DMS79 (cell line): ENCODE results near the gene EGR2.

Experiments
- DNase-seq: peaks from one replicate; lab custom pipeline; 2025; lab: John Stamatoyannopoulos, UW

EGR2 gene

DNA sequence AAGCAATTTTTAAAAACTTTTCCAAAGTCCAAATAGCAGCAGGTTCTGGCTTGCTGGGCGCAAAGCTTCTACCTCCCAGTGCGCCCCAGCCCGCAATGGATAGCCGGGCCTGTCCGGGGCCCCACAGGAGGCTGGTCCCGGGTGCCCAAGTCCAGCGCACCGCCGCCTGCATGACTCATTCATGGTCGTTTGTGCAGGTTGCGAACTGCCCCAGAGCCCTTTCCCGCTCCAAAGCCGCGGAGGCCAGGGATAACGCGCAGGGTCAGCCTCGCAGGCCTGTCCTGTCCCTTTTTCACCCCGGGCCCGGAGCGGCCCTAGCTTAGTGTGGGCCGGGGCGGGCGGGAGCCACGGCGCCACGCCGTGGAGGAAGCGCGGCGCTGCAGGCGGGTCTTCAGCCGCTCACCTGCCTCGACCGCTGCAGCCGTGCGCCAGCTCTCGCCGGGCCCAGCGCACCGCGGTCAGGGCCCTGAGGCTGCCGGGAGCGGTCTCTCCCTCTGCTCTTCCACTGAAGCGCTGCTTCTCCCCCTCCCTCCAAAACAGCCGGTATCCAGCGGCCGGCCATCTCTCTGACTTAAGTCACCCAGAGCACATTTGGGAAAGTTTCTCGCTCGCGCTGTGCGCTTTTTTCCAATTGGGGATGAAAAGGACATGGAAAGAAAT is 1.7 kb upstream of the EGR2 start:
- no peak for DNase-seq

- DNase-seq = no peak
Measured at GRCh38 chr10:62817121-62817765, 1.1 kb upstream of the EGR2 start.

DNA sequence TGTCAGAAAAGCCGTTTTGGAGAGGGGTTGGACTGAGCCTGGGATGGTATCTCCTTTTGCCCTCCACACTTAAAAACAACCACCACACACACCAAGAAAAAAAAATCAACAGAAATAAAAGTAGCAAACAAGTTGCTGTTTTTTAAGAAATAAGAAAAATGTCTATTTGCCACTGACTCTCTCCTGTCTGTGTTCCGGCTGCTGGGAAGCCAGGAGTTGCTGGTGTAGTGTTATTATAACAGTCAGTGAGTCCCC is 163 bp downstream of the EGR2 start:
- no peak for DNase-seq

- DNase-seq = no peak
Measured at GRCh38 chr10:62815381-62816075, 638 bp downstream of the EGR2 start.

DNA sequence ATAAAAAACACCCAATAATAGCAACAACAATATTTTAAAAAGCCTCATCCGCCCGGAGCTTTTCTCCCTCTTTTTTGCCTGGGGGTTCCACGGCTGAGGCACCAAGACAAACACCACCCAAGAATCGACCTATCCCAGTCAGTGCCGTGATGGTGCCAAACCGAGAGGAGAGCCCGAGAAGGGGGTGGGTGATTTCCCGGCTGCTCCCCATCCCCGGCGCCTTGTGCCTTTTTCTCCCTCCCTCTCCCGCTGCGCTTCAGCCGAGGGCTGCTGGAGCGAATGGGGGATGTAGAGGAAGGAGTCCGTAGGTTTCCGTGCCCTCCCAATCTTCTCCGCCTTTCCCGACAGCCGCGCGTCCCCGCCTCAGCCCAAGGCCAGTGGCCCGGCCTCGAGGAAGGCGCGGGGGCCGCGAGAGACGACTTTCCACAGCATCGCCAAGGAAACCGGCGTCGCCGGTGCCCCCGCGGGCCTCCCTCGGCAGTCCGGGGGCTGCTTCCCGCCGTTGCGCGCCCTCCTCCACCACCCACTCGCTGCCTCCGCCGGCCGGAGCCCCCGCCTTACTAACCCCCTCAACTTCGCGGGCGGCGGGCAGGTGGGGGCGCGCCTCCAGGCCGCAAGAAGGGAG is 1.3 kb downstream of the EGR2 start:
- no peak for DNase-seq

- DNase-seq = no peak
Measured at GRCh38 chr10:62813981-62814380, 2.2 kb downstream of the EGR2 start.

GRCh38 chr10:62813453-62813852 is 2.7 kb downstream of the EGR2 start:
- DNase-seq = no peak

DNA sequence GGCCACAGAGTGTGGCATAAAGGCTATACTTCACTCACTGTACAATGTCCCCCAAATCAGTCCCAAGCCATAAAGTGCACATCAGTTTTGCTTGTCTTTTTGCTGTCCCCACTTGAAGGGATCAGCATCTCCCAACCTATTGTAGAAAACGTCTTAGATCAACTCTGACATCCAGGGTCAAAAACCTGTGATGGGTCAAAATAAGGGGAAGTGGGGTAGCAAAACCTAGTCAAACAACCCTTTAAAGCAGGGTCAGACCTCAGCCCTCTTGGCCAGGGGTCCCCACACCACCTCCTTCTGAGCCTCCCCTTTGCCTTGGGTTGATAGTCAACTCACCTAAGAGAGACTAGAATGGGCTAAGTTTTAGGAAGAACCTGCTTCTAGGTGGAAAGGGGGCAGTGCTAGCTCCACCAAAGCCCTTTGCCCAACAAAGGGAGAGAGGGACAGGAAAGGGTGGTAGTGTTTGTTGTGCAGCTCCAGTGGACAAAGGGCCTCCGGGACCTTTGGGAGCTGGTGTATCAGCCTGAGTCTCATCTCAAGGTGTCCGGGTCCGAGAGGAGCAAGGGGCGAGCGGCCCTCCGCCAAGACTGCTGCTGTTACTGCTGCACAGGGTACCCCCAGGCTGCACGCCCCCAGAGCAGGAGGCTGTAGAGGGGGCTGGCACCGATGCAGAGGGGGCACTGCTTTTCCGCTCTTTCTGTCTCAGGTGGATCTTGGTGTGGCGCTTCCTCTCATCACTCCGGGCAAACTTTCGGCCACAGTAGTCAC is 3.3 kb downstream of the EGR2 start:
- DNase-seq = no peak

- DNase-seq = no peak
Measured at GRCh38 chr10:62811159-62811875, 4.8 kb downstream of the EGR2 start.

- DNase-seq = no peak
Measured at GRCh38 chr10:62810156-62810902, 5.8 kb downstream of the EGR2 start.

- DNase-seq = no peak
Measured at GRCh38 chr10:62806251-62806650, 9.9 kb downstream of the EGR2 start.

GRCh38 chr10:62805231-62806099 is 10.7 kb downstream of the EGR2 start:
- no peak for DNase-seq

DNA sequence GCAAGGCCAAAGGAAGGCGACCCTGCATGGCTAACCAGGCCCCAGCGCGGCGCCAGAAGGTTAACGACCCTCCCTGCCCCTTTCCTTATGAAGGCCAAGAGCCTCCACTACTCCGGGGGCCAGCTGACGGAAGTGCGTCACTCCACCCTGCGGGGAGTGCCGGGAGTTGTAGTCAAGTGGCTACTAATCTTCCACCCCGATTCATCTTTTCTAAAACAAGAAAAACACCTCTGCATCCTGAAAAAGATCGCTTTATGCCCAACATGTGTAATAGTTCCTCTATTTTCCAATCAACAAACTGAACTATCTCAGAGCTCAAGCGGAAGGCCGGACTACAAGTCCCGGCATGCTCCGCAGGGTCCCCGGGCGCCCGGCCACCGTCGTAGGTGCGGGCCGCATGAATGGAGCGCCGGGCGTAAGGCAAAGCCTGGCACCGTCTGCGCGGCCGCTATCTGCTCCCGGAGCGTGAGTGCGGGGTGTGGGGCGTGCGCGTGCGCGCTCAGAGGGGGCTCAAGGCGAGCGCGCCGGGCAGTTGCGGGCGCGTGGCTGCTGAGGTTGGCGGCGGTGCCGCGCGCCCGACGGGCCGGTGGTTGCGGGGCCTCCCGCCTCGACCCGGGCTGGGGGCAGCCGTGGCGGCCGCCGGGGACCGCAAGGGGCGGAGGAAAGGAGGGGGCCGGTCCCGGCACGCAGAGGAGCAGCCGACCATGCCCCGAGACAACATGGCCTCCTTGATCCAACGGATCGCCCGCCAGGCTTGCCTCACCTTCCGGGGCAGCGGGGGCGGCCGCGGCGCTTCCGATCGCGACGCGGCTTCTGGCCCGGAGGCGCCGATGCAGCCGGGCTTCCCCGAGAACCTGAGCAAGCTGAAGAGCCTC is 11.6 kb downstream of the EGR2 start, which contains the start of gene ADO:
ADO (plus strand) TSS at position 365 of the 875 bp plus-strand sequence; CDS start at position 705, 340 bp downstream.
- peak; percentile 64 for DNase-seq

GRCh38 chr10:62803724-62804355 is 12.3 kb downstream of the EGR2 start:
- no peak for DNase-seq

DNA sequence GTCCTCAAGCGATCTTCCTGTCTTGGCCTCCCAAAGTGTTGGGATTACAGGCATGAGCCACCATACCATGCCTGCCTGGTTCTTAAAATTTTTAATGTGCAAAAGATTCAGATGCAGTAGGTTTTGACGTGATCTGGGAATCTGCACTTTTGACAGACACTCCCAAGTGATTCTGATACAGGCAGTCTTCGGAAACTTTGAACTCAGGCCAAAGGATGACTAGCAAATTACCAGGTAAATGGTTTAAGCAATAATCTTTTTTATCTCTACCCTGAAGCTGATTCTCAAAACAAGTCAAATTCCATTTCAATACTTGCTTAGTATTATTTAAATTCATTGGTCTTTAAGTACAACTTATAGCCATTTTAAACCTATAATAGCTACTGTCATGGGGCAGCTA is 14.3 kb downstream of the EGR2 start:
- no peak for DNase-seq

GRCh38 chr10:62796896-62797295 is 19.3 kb downstream of the EGR2 start:
- DNase-seq = no peak

DNA sequence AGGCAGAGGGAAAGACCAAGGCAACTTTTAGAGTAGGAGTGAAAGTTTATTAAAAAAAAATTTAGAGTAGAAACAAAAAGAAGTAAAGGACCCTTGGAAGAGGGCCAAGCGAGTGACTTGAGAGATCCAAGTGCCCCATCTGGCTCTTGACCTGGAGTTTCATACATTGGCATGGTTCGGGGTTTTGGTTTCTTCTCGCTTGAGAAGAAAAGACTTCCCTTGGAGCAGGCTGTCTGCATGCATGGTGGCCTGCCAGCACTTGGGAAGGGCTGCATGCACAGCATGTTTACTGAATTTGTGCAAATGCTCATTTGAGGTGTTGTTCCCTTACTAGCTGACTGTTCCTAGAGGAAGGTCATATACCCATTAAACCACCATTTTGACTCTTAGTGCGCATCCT is 20.4 kb downstream of the EGR2 start:
- DNase-seq = no peak

DNA sequence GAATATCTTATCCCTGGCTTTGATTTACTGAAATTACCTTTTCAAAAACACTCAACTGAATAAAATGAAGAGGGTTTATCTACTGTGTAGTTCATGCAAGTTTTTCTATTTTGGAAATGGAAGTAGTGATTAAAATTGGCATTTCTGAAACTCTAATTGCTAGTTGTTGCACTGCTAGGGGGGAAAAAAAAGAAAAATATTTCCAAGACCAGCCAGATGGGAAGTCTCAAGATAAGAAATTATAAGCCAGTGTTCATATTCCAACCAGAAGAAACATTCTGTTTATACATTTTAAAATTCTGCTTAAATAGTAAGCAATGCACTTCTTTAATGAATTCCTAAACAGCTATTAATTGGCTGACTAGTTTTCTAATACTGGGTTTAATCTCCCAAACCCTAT is 21.1 kb downstream of the EGR2 start:
- DNase-seq = no peak
